Effector memory CD4-positive, alpha-beta T cell (primary cell): ENCODE results near the gene DDIT4.
A peak's percentile ranks its signal among the peaks of the same experiment; 100 is the strongest.
"Not testable (repeated sequence)": the region's sequence is repeated elsewhere in the genome, so short reads cannot be mapped to it uniquely, and the experiment has no call there.

Source experiments
- DNase-seq, 3 donors: peaks; one replicate each; pipeline ENCODE4 v3.0.0-alpha.2; 2020
- H3K27ac ChIP-seq: 2 replicates; pipeline ENCODE4 v1.7.0; 2013; ENCODE audit warnings: mild to moderate bottlenecking, low read length, moderate library complexity; ENCODE audit not compliant: insufficient read depth, poor library complexity, severe bottlenecking
- H3K27me3 ChIP-seq: replicated peaks from 2 replicates; pipeline ENCODE4 v1.7.0; 2013; ENCODE audit warnings: mild to moderate bottlenecking, low read length; ENCODE audit not compliant: insufficient read depth, control insufficient read depth, poor library complexity, severe bottlenecking
- H3K36me3 ChIP-seq: 2 replicates; pipeline ENCODE4 v1.7.0; 2013; ENCODE audit warnings: mild to moderate bottlenecking, low read length, moderate library complexity; ENCODE audit not compliant: control insufficient read depth, insufficient read depth
- H3K4me1 ChIP-seq: 2 replicates; pipeline ENCODE4 v1.7.0; 2013; ENCODE audit warnings: low read length, mild to moderate bottlenecking; ENCODE audit not compliant: control insufficient read depth, insufficient read depth, poor library complexity, severe bottlenecking
- H3K4me3 ChIP-seq: 2 replicates; pipeline ENCODE4 v1.7.0; 2013; ENCODE audit warnings: low read length, low read depth, mild to moderate bottlenecking; ENCODE audit not compliant: insufficient read depth, poor library complexity, severe bottlenecking
- H3K9me3 ChIP-seq: 2 replicates; pipeline ENCODE4 v1.7.0; 2013; ENCODE audit warnings: mild to moderate bottlenecking, low read length, moderate library complexity; ENCODE audit not compliant: control insufficient read depth
- total RNA-seq, 3 donors: gene quantifications; one replicate each; lab custom pipeline; 2026; lab: John Stamatoyannopoulos, UW

DDIT4 gene
- total RNA-seq, result 242 to 567 (median 344) reads per million in 3 donors

- peak within 1 kb of the TSS; percentile 93 for H3K4me3 ChIP-seq
- no peaks in the 10 kb centered on the region for H3K9me3 ChIP-seq
- H3K36me3 ChIP-seq, result peaks cover 22% of the 10 kb centered on the region
- peak; percentile 96 for DNase-seq
- H3K27ac ChIP-seq, result peak within 1 kb of the TSS; percentile 92
- no peaks in the 10 kb centered on the region for H3K27me3 ChIP-seq
- H3K4me1 ChIP-seq, result peaks cover 36% of the 10 kb centered on the region
Measured at GRCh38 chr10:72273410-72274212, at the start of gene DDIT4. Gene DDIT4, plus strand, starts transcription at chr10:72273924. Its CDS starts 293 bp downstream, at chr10:72274217.

- not testable (repeated sequence) for H3K9me3 ChIP-seq, H3K4me1 ChIP-seq, H3K27me3 ChIP-seq, H3K4me3 ChIP-seq, DNase-seq, H3K27ac ChIP-seq
- peaks cover 16% of the 10 kb centered on the region for H3K36me3 ChIP-seq
Measured at GRCh38 chr10:72224191-72224590, 49.5 kb upstream of the DDIT4 start.

- no peak for DNase-seq
- Histone ChIP-seq H3K9me3 (no peaks in the 10 kb centered on the region), H3K27ac (no peak overlapping the region), H3K4me3 (no peak overlapping the region), H3K4me1 (peaks cover 7% of the 10 kb centered on the region), H3K36me3 (peaks cover 21% of the 10 kb centered on the region), H3K27me3 (no peaks in the 10 kb centered on the region)
Measured at GRCh38 chr10:72226418-72227027, 47.2 kb upstream of the DDIT4 start.

GRCh38 chr10:72227826-72228225 is 45.9 kb upstream of the DDIT4 start:
- H3K36me3 ChIP-seq, result peaks cover 24% of the 10 kb centered on the region
- H3K9me3 ChIP-seq, result no peaks in the 10 kb centered on the region
- peaks cover 7% of the 10 kb centered on the region for H3K4me1 ChIP-seq
- H3K4me3 ChIP-seq, result no peak overlapping the region
- no peak for DNase-seq
- no peaks in the 10 kb centered on the region for H3K27me3 ChIP-seq
- no peak overlapping the region for H3K27ac ChIP-seq

GRCh38 chr10:72228318-72228751 is 45.4 kb upstream of the DDIT4 start:
- no peak for DNase-seq
- peaks cover 29% of the 10 kb centered on the region for H3K36me3 ChIP-seq
- no peak overlapping the region for H3K27ac ChIP-seq
- H3K4me1 ChIP-seq, result peaks cover 7% of the 10 kb centered on the region
- no peaks in the 10 kb centered on the region for H3K9me3 ChIP-seq
- no peaks in the 10 kb centered on the region for H3K27me3 ChIP-seq
- H3K4me3 ChIP-seq, result no peak overlapping the region

- Histone ChIP-seq H3K9me3 (no peaks in the 10 kb centered on the region), H3K27ac (no peak overlapping the region), H3K4me1 (peaks cover 7% of the 10 kb centered on the region), H3K36me3 (peaks cover 31% of the 10 kb centered on the region), H3K27me3 (no peaks in the 10 kb centered on the region), H3K4me3 (no peak overlapping the region)
- no peak for DNase-seq
Measured at GRCh38 chr10:72229261-72230251, 44.2 kb upstream of the DDIT4 start.

GRCh38 chr10:72233621-72234020 is 40.1 kb upstream of the DDIT4 start:
- H3K4me1 ChIP-seq, result peaks cover 2% of the 10 kb centered on the region
- H3K27me3 ChIP-seq, result no peaks in the 10 kb centered on the region
- no peak overlapping the region for H3K4me3 ChIP-seq
- H3K27ac ChIP-seq, result no peak overlapping the region
- no peak for DNase-seq
- H3K36me3 ChIP-seq, result peaks cover 46% of the 10 kb centered on the region
- no peaks in the 10 kb centered on the region for H3K9me3 ChIP-seq

- Histone ChIP-seq H3K4me1 (no peaks in the 10 kb centered on the region), H3K27me3 (no peaks in the 10 kb centered on the region), H3K4me3 (no peak overlapping the region), H3K36me3 (peaks cover 46% of the 10 kb centered on the region), H3K27ac (no peak overlapping the region), H3K9me3 (no peaks in the 10 kb centered on the region)
- DNase-seq, result no peak
Measured at GRCh38 chr10:72234560-72235095, 39.1 kb upstream of the DDIT4 start.

- Histone ChIP-seq H3K9me3 (no peaks in the 10 kb centered on the region), H3K36me3 (peaks cover 45% of the 10 kb centered on the region), H3K4me3 (no peak overlapping the region), H3K27me3 (no peaks in the 10 kb centered on the region), H3K4me1 (no peaks in the 10 kb centered on the region), H3K27ac (no peak overlapping the region)
- no peak for DNase-seq
Measured at GRCh38 chr10:72235544-72236279, 38.0 kb upstream of the DDIT4 start.
